Stimulated activated CD4-positive, alpha-beta T cell treated with anti-CD3 and anti-CD28 coated beads, Interleukin-2, amount 100 ng/mL, for 48 hours (primary cell): ENCODE data around the gene ARMC3.
A peak's percentile ranks its signal among the peaks of the same experiment; 100 is the strongest.

Experiments used
- DNase-seq, 2 donors: peaks; one replicate each; pipeline ENCODE4 v3.0.0-alpha.2; 2020

Gene ARMC3

GRCh38 chr10:22931948-22932347 is 4.1 kb downstream of the ARMC3 start:
- no peak for DNase-seq

GRCh38 chr10:22932626-22933370 is 4.9 kb downstream of the ARMC3 start:
- no peak for DNase-seq

- no peak for DNase-seq
Observed at GRCh38 chr10:22934726-22935125, 6.9 kb downstream of the ARMC3 start.

GRCh38 chr10:22942437-22942836 is 14.6 kb downstream of the ARMC3 start:
- no peak for DNase-seq

- no peak for DNase-seq
Observed at GRCh38 chr10:22945934-22946673, 18.3 kb downstream of the ARMC3 start.

GRCh38 chr10:22954970-22955369 is 27.1 kb downstream of the ARMC3 start:
- no peak for DNase-seq

GRCh38 chr10:22958338-22958737 is 30.5 kb downstream of the ARMC3 start:
- DNase-seq = no peak

GRCh38 chr10:22959292-22959691 is 31.4 kb downstream of the ARMC3 start:
- no peak for DNase-seq

GRCh38 chr10:22959950-22960349 is 32.1 kb downstream of the ARMC3 start:
- no peak for DNase-seq

- no peak for DNase-seq
Observed at GRCh38 chr10:22962817-22963216, 35.0 kb downstream of the ARMC3 start.

- no peak for DNase-seq
Observed at GRCh38 chr10:22969704-22970103, 41.9 kb downstream of the ARMC3 start.

GRCh38 chr10:22976534-22976933 is 48.7 kb downstream of the ARMC3 start:
- no peak for DNase-seq

GRCh38 chr10:22977751-22978150 is 49.9 kb downstream of the ARMC3 start:
- DNase-seq = no peak

GRCh38 chr10:22978287-22978686 is 50.4 kb downstream of the ARMC3 start:
- no peak for DNase-seq

- DNase-seq = no peak
Observed at GRCh38 chr10:22978918-22979317, 51.1 kb downstream of the ARMC3 start.

GRCh38 chr10:22980822-22981221 is 53.0 kb downstream of the ARMC3 start:
- no peak for DNase-seq

GRCh38 chr10:22984066-22984465 is 56.2 kb downstream of the ARMC3 start:
- DNase-seq = no peak

- no peak for DNase-seq
Observed at GRCh38 chr10:22986771-22987542, 59.1 kb downstream of the ARMC3 start.

GRCh38 chr10:22988581-22989360 is 60.9 kb downstream of the ARMC3 start:
- DNase-seq = peak; percentile 66 to 74

GRCh38 chr10:22990443-22990842 is 62.6 kb downstream of the ARMC3 start:
- no peak for DNase-seq

GRCh38 chr10:22992075-22992474 is 64.2 kb downstream of the ARMC3 start:
- peak in 1 of 2 donors; percentile 12 for DNase-seq

- no peak for DNase-seq
Observed at GRCh38 chr10:22992621-22993020, 64.8 kb downstream of the ARMC3 start.

GRCh38 chr10:22993314-22993713 is 65.5 kb downstream of the ARMC3 start:
- DNase-seq = no peak
